AG09309 (cell line): ENCODE data around the gene ZNF519.
"Not testable (repeated sequence)": the region's sequence is repeated elsewhere in the genome, so short reads cannot be mapped to it uniquely, and the experiment has no call there.

Experiments
- DNase-seq: peaks from one replicate; pipeline ENCODE4 v3.0.0-alpha.2; 2010; ENCODE audit warnings: low read depth
- H3K4me3 ChIP-seq: 2 replicates; pipeline ENCODE4 v1.5.1; 2011; ENCODE audit warnings: mild to moderate bottlenecking, low read depth, low read length, moderate library complexity; ENCODE audit not compliant: control insufficient read depth
- TF ChIP-seq, protein P1 (sequence below): IDR thresholded peaks from 2 replicates; pipeline ENCODE4 v1.5.1; 2011; ENCODE audit warnings: mild to moderate bottlenecking, low read depth, low read length, inconsistent platforms; ENCODE audit not compliant: insufficient read depth, control insufficient read depth; ENCODE audit errors: missing control alignments

Gene ZNF519

DNA sequence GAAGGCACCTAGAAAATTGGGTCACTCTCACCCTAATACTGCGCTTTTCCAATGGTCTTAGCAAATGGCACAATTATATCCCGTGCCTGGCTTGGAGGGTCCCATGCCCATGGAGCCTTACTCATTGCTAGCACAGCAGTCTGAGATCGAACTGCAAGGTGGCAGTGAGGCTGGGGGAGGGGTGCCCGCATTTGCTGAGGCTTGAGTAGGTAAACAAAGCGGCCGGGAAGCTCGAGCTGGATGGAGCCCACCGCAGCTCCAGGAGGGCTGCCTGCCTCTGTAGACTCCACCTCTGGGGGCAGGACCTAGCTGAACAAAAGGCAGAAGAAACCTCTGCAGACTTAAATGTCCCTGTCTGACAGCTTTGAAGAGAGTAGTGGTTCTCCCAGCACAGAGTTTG, 30.7 kb upstream of the ZNF519 start:
- DNase-seq, H3K4me3 ChIP-seq: not testable (repeated sequence)

DNA sequence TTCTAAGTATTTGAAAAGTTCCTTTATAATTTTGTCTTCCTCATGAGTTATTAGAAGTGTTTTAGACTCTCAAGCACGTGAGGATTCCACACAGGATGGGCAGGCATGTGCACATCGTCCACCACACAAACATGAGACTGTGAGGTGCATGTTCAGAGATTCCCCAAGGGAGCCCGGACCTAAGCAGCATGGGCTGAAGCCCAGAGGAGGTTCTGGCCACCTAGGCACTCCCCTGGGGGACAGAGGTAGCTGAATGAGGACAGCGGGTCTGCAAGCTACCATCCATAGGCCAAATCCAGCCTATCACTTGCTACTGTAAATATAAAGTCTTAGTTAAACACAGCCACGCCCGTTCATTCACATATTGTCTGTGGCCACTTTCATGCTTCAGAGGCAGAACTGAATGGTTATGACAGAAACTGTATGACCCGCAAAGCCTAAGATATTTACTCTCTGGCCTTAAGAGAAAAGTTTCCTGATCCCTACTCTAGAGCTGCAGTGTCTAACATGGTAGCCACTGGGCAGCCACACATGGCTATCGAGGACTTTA, 19.4 kb upstream of the ZNF519 start:
- DNase-seq, H3K4me3 ChIP-seq: not testable (repeated sequence)

- DNase-seq, H3K4me3 ChIP-seq: not testable (repeated sequence)
These were observed 18.5 kb upstream of the ZNF519 start for GRCh38 chr18:14150766-14151165.

GRCh38 chr18:14149916-14150420, 17.7 kb upstream of the ZNF519 start:
- not testable (repeated sequence) for DNase-seq, H3K4me3 ChIP-seq

- not testable (repeated sequence) for DNase-seq
These were observed 17.1 kb upstream of the ZNF519 start for GRCh38 chr18:14149121-14149850.

DNA sequence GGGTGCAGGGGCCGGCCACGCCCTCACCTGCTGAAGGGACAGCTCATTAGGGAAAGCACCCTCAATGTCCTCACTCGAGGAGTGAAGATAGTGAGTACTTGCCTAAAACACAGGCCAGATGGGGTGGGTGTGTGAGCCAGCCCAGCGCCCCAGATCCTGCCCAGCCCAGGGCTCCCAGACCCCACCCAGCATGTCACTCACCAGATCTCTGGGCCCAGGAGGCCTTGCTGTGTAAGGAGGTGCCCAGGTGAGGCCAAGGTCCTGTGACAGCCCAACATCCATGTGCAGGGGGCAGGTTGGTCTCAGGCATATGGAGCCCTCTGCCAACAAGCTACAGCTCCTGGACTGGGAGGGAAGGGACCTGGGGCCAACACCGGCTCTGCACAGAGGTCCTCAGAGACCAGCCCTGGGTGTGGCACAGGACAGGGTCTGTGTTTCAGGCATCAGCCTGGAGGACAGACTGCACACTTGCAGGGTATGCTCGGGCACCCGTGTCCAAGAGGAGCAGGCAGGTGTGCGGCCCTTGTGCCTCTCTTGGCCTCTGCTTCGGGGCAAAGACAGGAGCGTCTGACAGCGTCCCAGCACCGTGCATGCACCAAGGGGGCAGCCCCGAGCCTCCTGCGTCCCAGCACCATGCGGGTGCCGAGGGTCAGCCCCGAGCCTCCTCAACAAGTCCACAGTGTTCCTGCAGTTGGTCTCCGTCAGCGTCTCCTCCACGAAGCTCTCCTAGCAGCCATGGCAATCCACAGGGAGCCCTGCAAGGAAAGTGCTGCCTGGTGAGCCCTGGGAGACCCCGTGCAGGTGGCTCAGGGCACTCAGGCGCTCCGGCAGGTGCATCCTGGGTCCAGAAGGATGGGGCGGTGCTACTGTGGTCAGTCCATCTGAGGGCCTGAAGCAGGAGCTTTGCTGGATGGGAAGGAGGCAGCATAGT, 16.0 kb upstream of the ZNF519 start:
- not testable (repeated sequence) for DNase-seq, H3K4me3 ChIP-seq

More at GRCh38 chr18:14149121-14149850, 17.1 kb upstream of the ZNF519 start:
- not testable (repeated sequence) for H3K4me3 ChIP-seq

DNA sequence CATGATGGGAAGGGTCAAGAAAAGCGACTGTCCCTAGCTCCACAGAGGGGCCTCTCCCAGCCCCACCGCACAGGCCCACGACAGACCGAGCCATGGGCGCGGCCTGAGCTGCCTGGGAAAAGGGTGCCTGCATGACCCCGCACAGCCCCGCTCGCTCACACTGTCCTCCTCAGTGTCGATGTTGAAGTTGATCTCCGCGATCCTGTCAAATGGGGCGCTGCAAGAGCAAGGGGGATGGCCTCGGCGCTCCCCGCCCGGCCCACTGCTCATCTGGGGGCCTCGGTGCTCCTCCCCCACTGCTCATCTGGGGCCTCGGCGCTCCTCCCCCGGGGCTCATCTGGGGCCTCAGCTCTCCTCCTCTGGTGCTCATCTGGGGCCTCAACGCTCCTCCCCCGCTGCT, 14.5 kb upstream of the ZNF519 start:
- DNase-seq = not testable (repeated sequence)

DNA sequence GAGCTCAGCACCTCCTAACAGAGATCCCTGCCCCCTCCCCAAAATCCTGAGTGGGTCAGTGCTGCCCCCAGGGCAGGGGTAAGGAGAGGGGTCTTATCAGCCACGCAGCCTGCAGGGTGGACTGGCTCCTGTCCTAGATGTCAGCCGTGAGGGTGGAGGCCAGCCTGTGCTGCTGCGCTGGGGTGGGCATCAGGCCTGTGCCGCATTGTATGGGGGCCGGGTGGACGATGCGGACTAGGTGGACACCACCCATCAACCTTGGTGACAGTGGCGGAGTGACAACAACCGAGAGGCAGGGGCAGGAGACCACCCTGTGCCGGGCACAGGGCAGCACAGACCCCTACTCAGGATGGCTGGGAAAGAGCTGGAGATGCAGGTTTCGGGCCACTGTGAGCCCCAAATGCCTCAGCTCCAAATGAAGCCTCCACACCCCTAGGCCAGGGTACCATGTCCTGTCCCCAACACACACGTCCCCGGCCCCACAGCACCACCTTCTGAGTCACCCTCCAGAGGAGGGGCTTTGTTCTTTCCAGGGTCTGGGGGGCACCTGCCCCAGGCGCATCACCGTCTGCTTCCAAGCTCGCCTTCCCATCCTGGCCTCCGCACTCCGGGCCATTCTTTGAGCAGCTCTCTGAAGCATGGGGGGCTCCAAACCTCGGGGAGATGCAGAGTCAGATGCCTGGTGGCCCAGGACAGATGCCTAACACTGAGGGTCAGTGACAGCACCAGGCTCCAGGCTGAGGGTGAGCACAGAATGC, 13.5 kb upstream of the ZNF519 start:
- not testable (repeated sequence) for DNase-seq, H3K4me3 ChIP-seq

More for the DNA sequence above, 14.5 kb upstream of the ZNF519 start:
- not testable (repeated sequence) for H3K4me3 ChIP-seq

DNA sequence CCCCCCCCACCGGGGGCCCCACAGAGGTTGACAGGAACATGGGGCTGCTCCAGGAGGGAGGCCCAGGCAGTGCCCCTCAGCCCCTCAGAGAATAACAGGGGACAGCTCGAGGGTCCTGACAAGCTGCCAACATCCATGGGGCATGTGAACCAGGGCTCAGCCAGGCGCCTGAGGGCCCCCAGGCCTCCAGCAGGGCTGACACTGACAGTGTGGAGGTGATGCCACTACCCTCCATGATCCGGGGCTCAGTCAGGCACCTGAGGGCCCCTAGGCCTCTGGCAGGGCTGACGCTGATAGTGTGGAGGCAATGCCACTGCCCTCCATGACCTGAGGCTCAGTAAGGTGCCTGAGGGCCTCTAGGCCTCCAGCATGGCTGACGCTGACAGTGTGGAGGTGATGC, 12.8 kb upstream of the ZNF519 start:
- DNase-seq, H3K4me3 ChIP-seq: not testable (repeated sequence)

- TF ChIP-seq, protein P1, sequence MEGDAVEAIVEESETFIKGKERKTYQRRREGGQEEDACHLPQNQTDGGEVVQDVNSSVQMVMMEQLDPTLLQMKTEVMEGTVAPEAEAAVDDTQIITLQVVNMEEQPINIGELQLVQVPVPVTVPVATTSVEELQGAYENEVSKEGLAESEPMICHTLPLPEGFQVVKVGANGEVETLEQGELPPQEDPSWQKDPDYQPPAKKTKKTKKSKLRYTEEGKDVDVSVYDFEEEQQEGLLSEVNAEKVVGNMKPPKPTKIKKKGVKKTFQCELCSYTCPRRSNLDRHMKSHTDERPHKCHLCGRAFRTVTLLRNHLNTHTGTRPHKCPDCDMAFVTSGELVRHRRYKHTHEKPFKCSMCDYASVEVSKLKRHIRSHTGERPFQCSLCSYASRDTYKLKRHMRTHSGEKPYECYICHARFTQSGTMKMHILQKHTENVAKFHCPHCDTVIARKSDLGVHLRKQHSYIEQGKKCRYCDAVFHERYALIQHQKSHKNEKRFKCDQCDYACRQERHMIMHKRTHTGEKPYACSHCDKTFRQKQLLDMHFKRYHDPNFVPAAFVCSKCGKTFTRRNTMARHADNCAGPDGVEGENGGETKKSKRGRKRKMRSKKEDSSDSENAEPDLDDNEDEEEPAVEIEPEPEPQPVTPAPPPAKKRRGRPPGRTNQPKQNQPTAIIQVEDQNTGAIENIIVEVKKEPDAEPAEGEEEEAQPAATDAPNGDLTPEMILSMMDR = no peak
- H3K4me3 ChIP-seq = no peak overlapping the region
- no peak for DNase-seq
These were observed 12.3 kb upstream of the ZNF519 start for GRCh38 chr18:14144628-14144895.

DNA sequence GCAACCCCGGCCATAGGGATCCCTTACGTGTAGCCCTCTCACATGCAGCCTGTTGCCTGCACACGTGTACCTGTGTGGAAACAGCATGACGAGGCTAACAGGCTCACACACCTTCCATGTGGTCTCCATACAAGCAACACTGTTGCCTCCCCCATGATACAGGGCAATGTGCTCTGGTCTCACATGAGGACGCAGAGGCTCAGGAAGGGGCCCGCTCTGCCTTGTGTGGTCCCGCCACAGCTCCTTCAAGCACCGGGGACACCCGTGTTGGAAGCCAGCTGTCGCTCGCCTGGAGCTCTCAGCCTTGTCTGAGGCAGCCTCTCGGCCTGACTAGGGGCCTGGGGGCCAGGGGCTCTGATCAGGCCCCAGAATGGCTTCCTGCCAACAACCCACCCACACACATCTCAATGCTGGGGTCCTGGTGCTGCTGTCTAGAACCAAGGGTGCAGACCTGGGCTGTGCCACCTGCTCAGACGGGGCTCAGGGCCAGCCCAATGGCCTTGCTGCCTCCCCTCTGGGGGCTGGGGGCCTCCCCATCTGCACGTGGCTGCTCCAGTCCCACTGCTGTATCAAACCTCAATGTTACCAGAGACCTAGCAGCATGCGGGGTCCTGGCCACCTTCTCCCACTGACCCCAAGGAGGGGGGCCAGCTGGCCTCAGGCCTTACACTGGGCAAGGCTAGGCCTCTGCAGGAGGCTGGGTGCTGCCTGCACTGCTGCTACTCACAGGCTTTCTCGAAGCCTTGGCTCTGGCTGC, 11.8 kb upstream of the ZNF519 start:
- H3K4me3 ChIP-seq, DNase-seq: not testable (repeated sequence)

DNA sequence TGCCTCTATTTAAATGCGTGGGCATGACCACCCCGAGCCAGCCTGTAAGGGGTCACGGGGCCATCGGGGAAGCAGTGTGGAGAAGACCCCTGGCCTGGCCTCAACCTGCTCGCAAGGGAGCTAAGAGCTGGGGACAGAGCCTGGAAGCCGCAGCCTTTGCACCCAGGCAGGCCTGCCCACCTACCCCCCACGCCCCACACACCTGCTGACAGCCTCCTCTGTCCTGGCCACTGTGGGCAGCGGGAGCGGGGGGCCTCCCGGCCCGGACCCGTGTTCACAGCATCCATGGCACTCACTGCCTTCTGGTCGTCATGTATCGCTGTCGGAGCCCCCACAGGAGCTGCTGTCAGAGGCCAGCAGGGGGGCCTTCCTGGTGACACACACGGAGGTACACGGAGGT, 11.2 kb upstream of the ZNF519 start:
- not testable (repeated sequence) for DNase-seq, H3K4me3 ChIP-seq

- not testable (repeated sequence) for H3K4me3 ChIP-seq, DNase-seq
These were observed 9.9 kb upstream of the ZNF519 start for GRCh38 chr18:14142177-14142576.

GRCh38 chr18:14139583-14139982, 7.3 kb upstream of the ZNF519 start:
- not testable (repeated sequence) for H3K4me3 ChIP-seq, DNase-seq

DNA sequence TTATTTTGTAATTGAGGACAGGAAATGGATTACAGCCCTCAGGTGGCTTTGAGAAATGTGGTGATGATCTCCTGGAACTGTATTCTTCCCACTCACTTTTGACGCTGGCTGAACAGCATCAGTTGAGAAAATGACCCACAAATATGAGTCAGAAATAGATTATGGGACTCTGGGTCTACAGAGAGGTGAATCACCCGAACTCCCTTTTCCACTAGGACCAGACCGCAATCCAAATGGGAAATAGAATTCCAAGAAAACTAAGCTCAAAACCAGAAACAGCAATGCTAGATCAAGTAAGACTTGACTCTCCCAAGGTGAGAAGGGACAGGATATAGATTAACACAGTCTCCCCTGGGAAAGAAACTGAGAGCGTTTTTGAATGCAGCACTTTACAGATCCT, 5.7 kb upstream of the ZNF519 start:
- not testable (repeated sequence) for H3K4me3 ChIP-seq, DNase-seq

- DNase-seq = not testable (repeated sequence)
These were observed 452 bp downstream of the ZNF519 start for GRCh38 chr18:14131696-14132270.

More at GRCh38 chr18:14131696-14132270, 452 bp downstream of the ZNF519 start:
- peak overlapping the region; percentile 73 for H3K4me3 ChIP-seq
